ENCODE measurements around the gene DPM1.

DNA sequence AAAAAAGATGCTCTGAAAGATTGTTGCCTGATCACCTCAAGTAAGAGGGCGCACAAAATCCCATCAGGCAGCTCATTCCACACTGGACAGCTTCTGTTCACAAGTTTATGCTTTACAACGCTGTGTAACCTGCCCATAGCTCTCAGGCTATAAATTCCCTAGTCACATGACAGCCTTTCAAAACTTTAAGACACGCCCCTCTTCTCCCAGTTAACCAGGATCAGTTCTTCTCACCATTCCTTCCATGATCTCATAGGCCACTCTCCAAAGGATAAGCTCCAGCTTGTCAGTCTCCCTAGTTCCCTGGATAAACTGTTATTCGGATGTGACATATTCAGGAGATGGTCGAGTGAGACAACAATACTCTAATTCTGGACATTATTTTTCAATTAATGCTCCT, 42.1 kb downstream of the DPM1 start:
- TF ChIP-seq POLR2A (IDR thresholded peaks at IDR 0.05; ENCODE audit: borderline replicate concordance, extremely low read depth, insufficient read depth, insufficient read length) (no peak), ZNF274 (IDR thresholded peaks at IDR 0.05; ENCODE audit: low read depth, low read length) (no peak), ZFX (IDR thresholded peaks at IDR 0.05) (no peak), EZH2 (IDR thresholded peaks at IDR 0.05) (no peak), POLR2AphosphoS5 (IDR thresholded peaks at IDR 0.05; ENCODE audit: low read depth, low read length) (no peak), EGR1 (IDR thresholded peaks at IDR 0.05; ENCODE audit: low read depth) (no peak), TCF7L2 (IDR thresholded peaks at IDR 0.05; ENCODE audit: borderline replicate concordance, extremely low read depth, insufficient read depth, insufficient read length) (no peak), SIN3A (IDR thresholded peaks at IDR 0.05; ENCODE audit: low read depth) (no peak), CEBPB (IDR thresholded peaks at IDR 0.05; ENCODE audit: low read depth) (no peak)
- TF ChIP-seq, protein P1, sequence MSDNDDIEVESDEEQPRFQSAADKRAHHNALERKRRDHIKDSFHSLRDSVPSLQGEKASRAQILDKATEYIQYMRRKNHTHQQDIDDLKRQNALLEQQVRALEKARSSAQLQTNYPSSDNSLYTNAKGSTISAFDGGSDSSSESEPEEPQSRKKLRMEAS (IDR thresholded peaks at IDR 0.05), result no peak
- TF ChIP-seq, protein P2, sequence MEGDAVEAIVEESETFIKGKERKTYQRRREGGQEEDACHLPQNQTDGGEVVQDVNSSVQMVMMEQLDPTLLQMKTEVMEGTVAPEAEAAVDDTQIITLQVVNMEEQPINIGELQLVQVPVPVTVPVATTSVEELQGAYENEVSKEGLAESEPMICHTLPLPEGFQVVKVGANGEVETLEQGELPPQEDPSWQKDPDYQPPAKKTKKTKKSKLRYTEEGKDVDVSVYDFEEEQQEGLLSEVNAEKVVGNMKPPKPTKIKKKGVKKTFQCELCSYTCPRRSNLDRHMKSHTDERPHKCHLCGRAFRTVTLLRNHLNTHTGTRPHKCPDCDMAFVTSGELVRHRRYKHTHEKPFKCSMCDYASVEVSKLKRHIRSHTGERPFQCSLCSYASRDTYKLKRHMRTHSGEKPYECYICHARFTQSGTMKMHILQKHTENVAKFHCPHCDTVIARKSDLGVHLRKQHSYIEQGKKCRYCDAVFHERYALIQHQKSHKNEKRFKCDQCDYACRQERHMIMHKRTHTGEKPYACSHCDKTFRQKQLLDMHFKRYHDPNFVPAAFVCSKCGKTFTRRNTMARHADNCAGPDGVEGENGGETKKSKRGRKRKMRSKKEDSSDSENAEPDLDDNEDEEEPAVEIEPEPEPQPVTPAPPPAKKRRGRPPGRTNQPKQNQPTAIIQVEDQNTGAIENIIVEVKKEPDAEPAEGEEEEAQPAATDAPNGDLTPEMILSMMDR (IDR thresholded peaks at IDR 0.05 in 2 of 3, conservative IDR thresholded peaks at IDR 0.05 in 1 of 3; ENCODE audit: borderline replicate concordance in 1 of 3, insufficient read depth in 1 of 3, low read depth in 2 of 3, low read length in 2 of 3), result no peak
- TF ChIP-seq, protein P3, sequence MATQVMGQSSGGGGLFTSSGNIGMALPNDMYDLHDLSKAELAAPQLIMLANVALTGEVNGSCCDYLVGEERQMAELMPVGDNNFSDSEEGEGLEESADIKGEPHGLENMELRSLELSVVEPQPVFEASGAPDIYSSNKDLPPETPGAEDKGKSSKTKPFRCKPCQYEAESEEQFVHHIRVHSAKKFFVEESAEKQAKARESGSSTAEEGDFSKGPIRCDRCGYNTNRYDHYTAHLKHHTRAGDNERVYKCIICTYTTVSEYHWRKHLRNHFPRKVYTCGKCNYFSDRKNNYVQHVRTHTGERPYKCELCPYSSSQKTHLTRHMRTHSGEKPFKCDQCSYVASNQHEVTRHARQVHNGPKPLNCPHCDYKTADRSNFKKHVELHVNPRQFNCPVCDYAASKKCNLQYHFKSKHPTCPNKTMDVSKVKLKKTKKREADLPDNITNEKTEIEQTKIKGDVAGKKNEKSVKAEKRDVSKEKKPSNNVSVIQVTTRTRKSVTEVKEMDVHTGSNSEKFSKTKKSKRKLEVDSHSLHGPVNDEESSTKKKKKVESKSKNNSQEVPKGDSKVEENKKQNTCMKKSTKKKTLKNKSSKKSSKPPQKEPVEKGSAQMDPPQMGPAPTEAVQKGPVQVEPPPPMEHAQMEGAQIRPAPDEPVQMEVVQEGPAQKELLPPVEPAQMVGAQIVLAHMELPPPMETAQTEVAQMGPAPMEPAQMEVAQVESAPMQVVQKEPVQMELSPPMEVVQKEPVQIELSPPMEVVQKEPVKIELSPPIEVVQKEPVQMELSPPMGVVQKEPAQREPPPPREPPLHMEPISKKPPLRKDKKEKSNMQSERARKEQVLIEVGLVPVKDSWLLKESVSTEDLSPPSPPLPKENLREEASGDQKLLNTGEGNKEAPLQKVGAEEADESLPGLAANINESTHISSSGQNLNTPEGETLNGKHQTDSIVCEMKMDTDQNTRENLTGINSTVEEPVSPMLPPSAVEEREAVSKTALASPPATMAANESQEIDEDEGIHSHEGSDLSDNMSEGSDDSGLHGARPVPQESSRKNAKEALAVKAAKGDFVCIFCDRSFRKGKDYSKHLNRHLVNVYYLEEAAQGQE (IDR thresholded peaks at IDR 0.05; ENCODE audit: low read depth), result no peak

All from HCT116 (cell line).